Activated T-helper 17 cell treated with anti-CD3 and anti-CD28 coated beads, Interleukin-2, amount 50 U/mL, for 72 hours (primary cell): Measurements from ENCODE around the gene ARVCF. TPM values are rescaled to one million over a fixed set of nuclear protein-coding genes. Genes with fewer than 3 reads are reported as not detected.

Source experiments
- ATAC-seq: fragments of 150-1000 bp; cut with Tn5 transposase; replicated peaks from 2 replicates; pipeline ENCODE4 v1.10.0; 2021; ENCODE audit warnings: mild to moderate bottlenecking, moderate library complexity
- H3K27ac Mint-ChIP-seq: one replicate; pipeline ENCODE4 v1.8.0; 2022; ENCODE audit warnings: mixed read lengths
- H3K27me3 Mint-ChIP-seq: one replicate; pipeline ENCODE4 v1.8.0; 2022; ENCODE audit warnings: mixed read lengths
- H3K36me3 Mint-ChIP-seq: one replicate; pipeline ENCODE4 v1.8.0; 2022; ENCODE audit warnings: low read depth, mild to moderate bottlenecking, mixed read lengths
- H3K4me1 Mint-ChIP-seq: one replicate; pipeline ENCODE4 v1.8.0; 2022; ENCODE audit warnings: mixed read lengths
- H3K4me3 Mint-ChIP-seq: one replicate; pipeline ENCODE4 v1.8.0; 2022; ENCODE audit warnings: mild to moderate bottlenecking, mixed read lengths
- H3K9me3 Mint-ChIP-seq: one replicate; pipeline ENCODE4 v1.8.0; 2022; ENCODE audit warnings: mixed read lengths
- total RNA-seq, 2 donors: library from RNA; stranded (reverse); gene quantifications; one replicate each; pipeline ENCODE4 v1.2.3, GENCODE V29; 2022

ARVCF gene
- total RNA-seq, 2 donors from 2014 or later = 1.0 to 1.2 TPM

GRCh38 chr22:19977296-19978243, 39.1 kb downstream of the ARVCF start:
- H3K9me3 Mint-ChIP-seq = no peaks in the 10 kb centered on the region
- no peak overlapping the region for H3K4me3 Mint-ChIP-seq
- H3K36me3 Mint-ChIP-seq = no peaks in the 10 kb centered on the region
- H3K4me1 Mint-ChIP-seq = no peaks in the 10 kb centered on the region
- ATAC-seq = no peak
- H3K27me3 Mint-ChIP-seq = no peaks in the 10 kb centered on the region
- no peak overlapping the region for H3K27ac Mint-ChIP-seq

- H3K4me1 Mint-ChIP-seq = no peaks in the 10 kb centered on the region
- no peaks in the 10 kb centered on the region for H3K36me3 Mint-ChIP-seq
- ATAC-seq = no peak
- no peaks in the 10 kb centered on the region for H3K27me3 Mint-ChIP-seq
- peak overlapping the region; percentile 40 for H3K27ac Mint-ChIP-seq
- H3K9me3 Mint-ChIP-seq = no peaks in the 10 kb centered on the region
- no peak overlapping the region for H3K4me3 Mint-ChIP-seq
Observed at GRCh38 chr22:19976671-19977070, 40.0 kb downstream of the ARVCF start.

GRCh38 chr22:19975707-19976035, 41.0 kb downstream of the ARVCF start:
- Mint-ChIP-seq H3K4me3 (no peak overlapping the region), H3K36me3 (no peaks in the 10 kb centered on the region), H3K27me3 (no peaks in the 10 kb centered on the region), H3K27ac (peak overlapping the region; percentile 39), H3K4me1 (no peaks in the 10 kb centered on the region), H3K9me3 (no peaks in the 10 kb centered on the region)
- no peak for ATAC-seq

- H3K4me1 Mint-ChIP-seq = no peaks in the 10 kb centered on the region
- no peaks in the 10 kb centered on the region for H3K36me3 Mint-ChIP-seq
- H3K27me3 Mint-ChIP-seq = no peaks in the 10 kb centered on the region
- peak overlapping the region; percentile 39 for H3K27ac Mint-ChIP-seq
- ATAC-seq = no peak
- no peak overlapping the region for H3K4me3 Mint-ChIP-seq
- H3K9me3 Mint-ChIP-seq = no peaks in the 10 kb centered on the region
Observed at GRCh38 chr22:19974935-19975706, 41.5 kb downstream of the ARVCF start.

- no peak for ATAC-seq
- no peak overlapping the region for H3K27ac Mint-ChIP-seq
- H3K36me3 Mint-ChIP-seq = no peaks in the 10 kb centered on the region
- no peaks in the 10 kb centered on the region for H3K4me1 Mint-ChIP-seq
- H3K4me3 Mint-ChIP-seq = no peak overlapping the region
- no peaks in the 10 kb centered on the region for H3K27me3 Mint-ChIP-seq
- H3K9me3 Mint-ChIP-seq = no peaks in the 10 kb centered on the region
Observed at GRCh38 chr22:19974268-19974861, 42.3 kb downstream of the ARVCF start.

GRCh38 chr22:19973551-19974267, 42.9 kb downstream of the ARVCF start:
- Mint-ChIP-seq H3K36me3 (no peaks in the 10 kb centered on the region), H3K27ac (no peak overlapping the region)
- ATAC-seq = no peak

GRCh38 chr22:19972652-19973550, 43.7 kb downstream of the ARVCF start:
- H3K27me3 Mint-ChIP-seq = no peaks in the 10 kb centered on the region
- H3K27ac Mint-ChIP-seq = no peak overlapping the region
- no peak for ATAC-seq
- H3K4me3 Mint-ChIP-seq = no peak overlapping the region
- peaks cover under 1% of the 10 kb centered on the region for H3K36me3 Mint-ChIP-seq
- H3K4me1 Mint-ChIP-seq = no peaks in the 10 kb centered on the region
- no peaks in the 10 kb centered on the region for H3K9me3 Mint-ChIP-seq

More at GRCh38 chr22:19973551-19974267, 42.9 kb downstream of the ARVCF start:
- Mint-ChIP-seq H3K4me1 (no peaks in the 10 kb centered on the region), H3K9me3 (no peaks in the 10 kb centered on the region), H3K27me3 (no peaks in the 10 kb centered on the region), H3K4me3 (no peak overlapping the region)

GRCh38 chr22:19972251-19972650, 44.4 kb downstream of the ARVCF start:
- no peak overlapping the region for H3K4me3 Mint-ChIP-seq
- H3K9me3 Mint-ChIP-seq = no peaks in the 10 kb centered on the region
- ATAC-seq = no peak
- no peaks in the 10 kb centered on the region for H3K4me1 Mint-ChIP-seq
- H3K36me3 Mint-ChIP-seq = peaks cover 7% of the 10 kb centered on the region
- no peaks in the 10 kb centered on the region for H3K27me3 Mint-ChIP-seq
- peak overlapping the region; percentile 69 for H3K27ac Mint-ChIP-seq

- no peaks in the 10 kb centered on the region for H3K4me1 Mint-ChIP-seq
- ATAC-seq = no peak
- H3K27me3 Mint-ChIP-seq = no peaks in the 10 kb centered on the region
- H3K9me3 Mint-ChIP-seq = no peaks in the 10 kb centered on the region
- peaks cover 11% of the 10 kb centered on the region for H3K36me3 Mint-ChIP-seq
- no peak overlapping the region for H3K4me3 Mint-ChIP-seq
- H3K27ac Mint-ChIP-seq = peak overlapping the region; percentile 69
Observed at GRCh38 chr22:19971276-19972124, 45.1 kb downstream of the ARVCF start.

GRCh38 chr22:19970479-19971275, 45.9 kb downstream of the ARVCF start:
- no peak overlapping the region for H3K27ac Mint-ChIP-seq
- peaks cover 11% of the 10 kb centered on the region for H3K36me3 Mint-ChIP-seq
- H3K4me1 Mint-ChIP-seq = no peaks in the 10 kb centered on the region
- H3K27me3 Mint-ChIP-seq = no peaks in the 10 kb centered on the region
- peak; percentile 84 for ATAC-seq
- no peaks in the 10 kb centered on the region for H3K9me3 Mint-ChIP-seq
- H3K4me3 Mint-ChIP-seq = no peak overlapping the region

GRCh38 chr22:19970031-19970478, 46.6 kb downstream of the ARVCF start:
- peaks cover 11% of the 10 kb centered on the region for H3K36me3 Mint-ChIP-seq
- H3K4me3 Mint-ChIP-seq = no peak overlapping the region
- H3K4me1 Mint-ChIP-seq = no peaks in the 10 kb centered on the region
- no peaks in the 10 kb centered on the region for H3K9me3 Mint-ChIP-seq
- no peaks in the 10 kb centered on the region for H3K27me3 Mint-ChIP-seq
- peak; percentile 22 for ATAC-seq
- H3K27ac Mint-ChIP-seq = no peak overlapping the region
